IMR-90 (cell line): ENCODE data around the gene HADHA. TPM values are rescaled to one million over a fixed set of nuclear protein-coding genes. Genes with fewer than 3 reads are reported as not detected.

Source experiments
- ATAC-seq: fragments of 200-7000 bp; cut with Tn5 transposase; 2 replicates; pipeline ENCODE4 v1.9.1; 2020; ENCODE audit warnings: low read depth, mild to moderate bottlenecking, moderate library complexity
- Bru-seq: library from RNA; stranded (reverse); fragments of 400-500 nt; gene quantifications from one replicate; lab custom pipeline; 2021; lab: Mats Ljungman, UMichigan
- BruChase-seq, 2 experiments: library from RNA; stranded (reverse); fragments of 400-500 nt; gene quantifications; one replicate each; lab custom pipeline; 2021; lab: Mats Ljungman, UMichigan
- BruUV-seq: library from RNA; stranded (reverse); fragments of 400-500 nt; replicated peaks from 2 replicates; lab custom pipeline; 2021; lab: Mats Ljungman, UMichigan
- CTCF ChIA-PET: fragments of 300-600 bp; formaldehyde crosslinking; extraction: SDS; loops from one replicate; lab custom pipeline; 2021; ENCODE audit warnings: antibody characterized with exemption; lab: Yijun Ruan, JAX
- POLR2A ChIA-PET: fragments of 300-600 bp; sonication (Branson Sonifier 250); formaldehyde crosslinking; loops from one replicate; lab custom pipeline; 2022; ENCODE audit warnings: antibody characterized with exemption; ENCODE audit not compliant: unreplicated experiment; lab: Charles Lee
- DNase-seq: peaks from one replicate; pipeline ENCODE4 v3.0.0; 2013
- H2AFZ ChIP-seq: replicated peaks from 2 replicates; pipeline ENCODE3; 2013; ENCODE audit warnings: low read length, mild to moderate bottlenecking; ENCODE audit not compliant: poor library complexity
- H2AK5ac ChIP-seq: 2 replicates; pipeline ENCODE4 v1.6.1; 2013; ENCODE audit warnings: low read depth, low read length, inconsistent platforms
- H2AK9ac ChIP-seq: replicated peaks from 2 replicates; pipeline ENCODE3; 2013; ENCODE audit warnings: mild to moderate bottlenecking, low read depth, low read length, moderate library complexity; ENCODE audit not compliant: poor library complexity
- H2BK120ac ChIP-seq: 2 replicates; pipeline ENCODE4 v1.6.1; 2013; ENCODE audit warnings: low read depth, low read length, inconsistent platforms
- H2BK15ac ChIP-seq: 3 replicates; pipeline ENCODE4 v1.6.1; 2013; ENCODE audit warnings: low read depth, low read length, inconsistent platforms
- H2BK20ac ChIP-seq: 2 replicates; pipeline ENCODE4 v1.6.1; 2013; ENCODE audit warnings: low read depth, mild to moderate bottlenecking, inconsistent platforms, low read length, moderate library complexity
- H2BK5ac ChIP-seq: 2 replicates; pipeline ENCODE4 v1.6.1; 2013; ENCODE audit warnings: mild to moderate bottlenecking, low read depth, low read length, inconsistent platforms; ENCODE audit not compliant: poor library complexity, severe bottlenecking
- H3K14ac ChIP-seq: replicated peaks from 2 replicates; pipeline ENCODE4 v1.6.1; 2013; ENCODE audit warnings: low read depth, low read length, inconsistent platforms
- H3K18ac ChIP-seq: 2 replicates; pipeline ENCODE4 v1.6.1; 2013; ENCODE audit warnings: low read depth, low read length, control low read depth
- H3K23ac ChIP-seq: 2 replicates; pipeline ENCODE4 v1.6.1; 2013; ENCODE audit warnings: low read depth, low read length, inconsistent platforms
- H3K27ac ChIP-seq: 2 replicates; pipeline ENCODE4 v1.5.1; 2013; ENCODE audit warnings: mild to moderate bottlenecking, control low read depth, low read length; ENCODE audit not compliant: insufficient read depth
- H3K27me3 ChIP-seq: 2 replicates; pipeline ENCODE4 v1.6.1; 2013; ENCODE audit warnings: low read length; ENCODE audit not compliant: control insufficient read depth, insufficient read depth
- H3K36me3 ChIP-seq: 2 replicates; pipeline ENCODE4 v1.6.1; 2013; ENCODE audit warnings: low read length, mixed read lengths; ENCODE audit not compliant: control insufficient read depth, insufficient read depth
- H3K4ac ChIP-seq: 2 replicates; pipeline ENCODE4 v1.6.1; 2013; ENCODE audit warnings: low read depth, low read length, inconsistent platforms
- H3K4me1 ChIP-seq: 2 replicates; pipeline ENCODE4 v1.6.1; 2013; ENCODE audit warnings: low read length, mixed read lengths; ENCODE audit not compliant: control insufficient read depth, insufficient read depth
- H3K4me2 ChIP-seq: 2 replicates; pipeline ENCODE4 v1.6.1; 2013; ENCODE audit warnings: low read depth, mild to moderate bottlenecking, control low read depth, low read length, moderate library complexity
- H3K4me3 ChIP-seq: 2 replicates; pipeline ENCODE4 v1.5.1; 2013; ENCODE audit warnings: low read depth, mild to moderate bottlenecking, control low read depth, low read length, moderate library complexity; ENCODE audit not compliant: insufficient read depth
- H3K56ac ChIP-seq: 2 replicates; pipeline ENCODE4 v1.6.1; 2013; ENCODE audit warnings: low read length, inconsistent platforms; ENCODE audit not compliant: insufficient read depth; ENCODE audit errors: extremely low read depth
- H3K79me1 ChIP-seq, 2 experiments: 2 replicates each; pipeline ENCODE4 v1.6.1; 2013; ENCODE audit warnings: low read length in 2 of 2, inconsistent platforms in 1 of 2, low read depth in 1 of 2
- H3K9ac ChIP-seq: 2 replicates; pipeline ENCODE4 v1.6.1; 2013; ENCODE audit warnings: low read depth, low read length, control low read depth
- H3K9me1 ChIP-seq: 2 replicates; pipeline ENCODE4 v1.6.1; 2013; ENCODE audit warnings: low read length, inconsistent platforms; ENCODE audit not compliant: insufficient read depth
- H3K9me3 ChIP-seq: 2 replicates; pipeline ENCODE4 v1.6.1; 2013; ENCODE audit warnings: low read length; ENCODE audit not compliant: control insufficient read depth, insufficient read depth
- H4K20me1 ChIP-seq: 2 replicates; pipeline ENCODE4 v1.6.1; 2013; ENCODE audit warnings: low read length, inconsistent platforms; ENCODE audit not compliant: insufficient read depth
- H4K5ac ChIP-seq: 2 replicates; pipeline ENCODE4 v1.6.1; 2013; ENCODE audit warnings: mild to moderate bottlenecking, low read depth, low read length, control low read depth
- H4K8ac ChIP-seq, 2 experiments: 2 replicates each; pipeline ENCODE4 v1.6.1; 2013; ENCODE audit warnings: low read depth in 2 of 2, low read length in 2 of 2, control low read depth in 1 of 2, inconsistent platforms in 1 of 2
- H4K91ac ChIP-seq: 2 replicates; pipeline ENCODE4 v1.6.1; 2013; ENCODE audit warnings: low read depth, low read length, inconsistent platforms; ENCODE audit not compliant: insufficient read depth
- MAFK ChIP-seq: IDR thresholded peaks from 2 replicates; pipeline ENCODE4 v1.6.1; 2012; ENCODE audit warnings: low read depth, low read length, improper control_type of control experiment
- MAZ ChIP-seq: IDR thresholded peaks from 2 replicates; pipeline ENCODE4 v1.6.1; 2012; ENCODE audit warnings: low read depth, mild to moderate bottlenecking, low read length, improper control_type of control experiment, moderate library complexity, borderline replicate concordance
- MXI1 ChIP-seq: IDR thresholded peaks from 2 replicates; pipeline ENCODE4 v1.6.1; 2012; ENCODE audit warnings: low read depth, mild to moderate bottlenecking, low read length, moderate library complexity, borderline replicate concordance
- POLR2A ChIP-seq: IDR thresholded peaks from 2 replicates; pipeline ENCODE4 v1.6.1; 2012; ENCODE audit warnings: mild to moderate bottlenecking, low read depth, low read length
- RCOR1 ChIP-seq: IDR thresholded peaks from 2 replicates; pipeline ENCODE4 v1.6.1; 2012; ENCODE audit warnings: mild to moderate bottlenecking, low read length, improper control_type of control experiment; ENCODE audit not compliant: insufficient replicate concordance
- RFX5 ChIP-seq: IDR thresholded peaks from 2 replicates; pipeline ENCODE4 v1.8.0; 2012; ENCODE audit warnings: low read depth, mild to moderate bottlenecking, low read length, moderate library complexity
- SMC3 ChIP-seq: fragments of 150-350 bp; IDR thresholded peaks from 2 replicates; pipeline ENCODE4 v1.6.1; 2016; ENCODE audit warnings: low read depth, mild to moderate bottlenecking, antibody characterized with exemption, low read length, moderate library complexity
- WGBS, 2 experiments: methylation state at CpG; one replicate each; pipeline versions ENCODE4 v1.1.5 to v1.1.7; 2013; ENCODE audit warnings: missing lambda C conversion rate in 2 of 2; ENCODE audit not compliant: insufficient read length in 1 of 2; ENCODE audit errors: extremely low coverage in 2 of 2; 5-methylcytosine and 5-hydroxymethylcytosine counted together
- dilution Hi-C: fragments of 300-500 bp; cut with HindIII; formaldehyde crosslinking; loops from one replicate; pipeline ENCODE4 v1.14.3; 2018; ENCODE audit warnings: low sequenced_read_pairs; ENCODE audit not compliant: unreplicated experiment
- in situ Hi-C: fragments of 300-500 bp; cut with MboI; formaldehyde crosslinking; loops from 3 replicates; pipeline ENCODE4 v1.14.3; 2019; ENCODE audit warnings: low sequenced_read_pairs, inconsistent platforms, mixed read lengths
- intact Hi-C: fragments of 100-400 bp; cut with micrococcal nuclease; formaldehyde crosslinking; loops from 2 replicates; pipeline ENCODE4 v1.10.0; 2022
- long read RNA-seq: library from polyadenylated mRNA; unstranded; transcript quantifications from one replicate; pipeline ENCODE4 v2.0.0, GENCODE V29; 2021; ENCODE audit not compliant: unreplicated experiment
- polyA plus RNA-seq, 3 experiments: library from polyadenylated mRNA; depleted of rRNA; stranded (reverse); fragments of >200 nt; gene quantifications; 2 replicates each; pipeline ENCODE4 v1.2.3, GENCODE V29; 2012; ENCODE audit warnings: low replicate concordance in 1 of 3
- total RNA-seq: library from RNA; depleted of rRNA; stranded (reverse); fragments of >200 nt; gene quantifications from 2 replicates; pipeline ENCODE4 v1.2.3, GENCODE V29; 2012; rRNA removed
- TF ChIP-seq, protein P1 (sequence below): conservative IDR thresholded peaks from 2 replicates; pipeline ENCODE4 v1.5.1; 2012; ENCODE audit warnings: mild to moderate bottlenecking, low read depth, low read length, improper control_type of control experiment

The HADHA gene
- 111 TPM in 2 replicates for total RNA-seq
- 50.4 and 52.7 TPM in 2 replicates for polyA plus RNA-seq (2012; rRNA removed)
- polyA plus RNA-seq (2012; cell fraction: cytosol; rRNA removed) = 19.6 and 40.0 TPM in 2 replicates
- 16.9 and 44.8 TPM in 2 replicates for polyA plus RNA-seq (2012; cell fraction: nucleus; rRNA removed; ENCODE audit: low replicate concordance)
- Bru-seq, nascent RNA = percentile 76 among the genes with signal in this experiment
- percentile 74 among the genes with signal in this experiment for BruChase-seq, experiment 1, labeled RNA remaining after a 6-hour chase
- BruChase-seq, experiment 2, labeled RNA remaining after a 2-hour chase = percentile 65 among the genes with signal in this experiment
- long read RNA-seq, transcript HADHA-201 (20 exons, 3,037 nt) = major isoform, 176 of 211 reads
- long read RNA-seq, partial matches to known transcripts = 22 of 211 reads
- long read RNA-seq, other reads (novel, unspliced or antisense) = 12 of 211 reads

DNA sequence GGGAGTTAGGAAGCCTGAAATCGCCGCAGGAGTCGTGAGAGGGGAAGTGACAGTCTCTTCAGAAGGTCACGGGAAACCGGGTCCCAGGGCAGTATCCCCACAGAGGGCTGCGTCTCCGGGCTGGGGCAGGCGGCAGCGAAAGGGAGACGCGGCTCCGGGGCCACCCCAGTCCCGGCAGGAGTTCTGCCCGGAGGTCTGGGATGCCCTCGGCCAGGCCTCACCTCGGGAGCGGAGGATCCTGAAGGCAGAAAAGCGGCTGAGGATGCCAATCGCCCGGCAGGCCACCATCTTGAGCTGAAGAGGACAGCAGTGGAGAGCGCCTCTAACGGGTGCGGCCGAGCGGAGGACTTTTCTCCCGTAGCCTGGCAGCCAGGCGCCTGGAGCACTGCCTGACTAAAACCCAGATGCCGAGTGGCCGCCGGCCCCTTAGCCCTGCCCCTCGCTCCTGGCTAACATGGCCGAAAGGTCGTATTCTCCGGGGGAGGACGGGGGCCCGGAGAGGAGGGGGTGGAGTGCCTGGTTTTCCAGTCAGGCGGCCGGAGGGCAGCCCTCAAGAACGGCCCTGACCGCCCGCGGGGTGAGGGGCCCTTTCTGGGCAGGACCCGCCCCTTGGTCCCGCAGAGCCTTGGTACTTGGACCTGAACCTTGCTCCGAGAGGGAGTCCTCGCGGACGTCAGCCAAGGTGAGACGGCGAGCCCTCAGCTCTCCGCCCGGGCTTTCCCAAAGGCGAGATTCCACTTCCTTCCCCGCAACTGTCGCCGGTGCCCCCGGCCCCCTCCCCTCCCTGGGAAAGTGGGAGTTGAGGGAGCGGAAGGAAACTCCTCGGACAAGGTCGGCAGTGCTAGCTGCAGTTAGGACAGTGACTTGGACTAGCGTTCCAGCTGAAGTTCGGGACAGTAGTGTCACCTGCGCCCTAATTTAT is at the start of gene HADHA, which contains the start of gene HADHB:
HADHA (minus strand) TSS at position 324 of the 922 bp plus-strand sequence; CDS start at position 288, 36 bp downstream.
HADHB (plus strand) TSS at position 631 of the 922 bp plus-strand sequence. CDS start 9,316 bp downstream, outside the sequence.
- Histone ChIP-seq H2BK120ac (peak within 1 kb of the TSS; percentile 93), H3K4ac (peak within 1 kb of the TSS; percentile 88), H3K56ac (peak within 1 kb of the TSS; percentile 92), H3K18ac (peak within 1 kb of the TSS; percentile 82), H3K27ac (peak within 1 kb of the TSS; percentile 91), H4K5ac (peak within 1 kb of the TSS; percentile 45), H3K36me3 (no peaks in the 10 kb centered on the region; the same call in 1 of the 2 replicates), H3K79me1 (peaks cover 28 to 66% of the 10 kb centered on the region in 2 experiments), H3K14ac (peak within 1 kb of the TSS; percentile 87), H3K9me3 (no peaks in the 10 kb centered on the region), H2BK20ac (no peak within 1 kb of the TSS), H2AK9ac (peak within 1 kb of the TSS; percentile 99), H2AFZ (peak within 1 kb of the TSS; percentile 99), H3K4me3 (peak within 1 kb of the TSS; percentile 91), H4K20me1 (peaks cover 18% of the 10 kb centered on the region; the same call in 1 of the 2 replicates), H2BK15ac (peak within 1 kb of the TSS; percentile 53; the same call in 1 of the 3 replicates), H2BK5ac (peak within 1 kb of the TSS; percentile 99), H3K4me2 (peak within 1 kb of the TSS; percentile 94), H3K9ac (peak within 1 kb of the TSS; percentile 70), H3K4me1 (peaks cover 6% of the 10 kb centered on the region), H2AK5ac (peak within 1 kb of the TSS; percentile 45), H4K8ac (peak within 1 kb of the TSS; percentile 26 to 92; a peak in 3 of 4 replicates), H3K9me1 (peaks cover 7% of the 10 kb centered on the region), H3K27me3 (no peaks in the 10 kb centered on the region), H3K23ac (peak within 1 kb of the TSS; percentile 85), H4K91ac (peak within 1 kb of the TSS; percentile 92)
- TF ChIP-seq SMC3 (no peak), RCOR1 (no peak), MAZ (peak; percentile 39; the same call in 1 of the 2 replicates), POLR2A (peak; percentile 87), MXI1 (peak; percentile 72; the same call in 1 of the 2 replicates), RFX5 (no peak), MAFK (no peak)
- TF ChIP-seq, protein P1, sequence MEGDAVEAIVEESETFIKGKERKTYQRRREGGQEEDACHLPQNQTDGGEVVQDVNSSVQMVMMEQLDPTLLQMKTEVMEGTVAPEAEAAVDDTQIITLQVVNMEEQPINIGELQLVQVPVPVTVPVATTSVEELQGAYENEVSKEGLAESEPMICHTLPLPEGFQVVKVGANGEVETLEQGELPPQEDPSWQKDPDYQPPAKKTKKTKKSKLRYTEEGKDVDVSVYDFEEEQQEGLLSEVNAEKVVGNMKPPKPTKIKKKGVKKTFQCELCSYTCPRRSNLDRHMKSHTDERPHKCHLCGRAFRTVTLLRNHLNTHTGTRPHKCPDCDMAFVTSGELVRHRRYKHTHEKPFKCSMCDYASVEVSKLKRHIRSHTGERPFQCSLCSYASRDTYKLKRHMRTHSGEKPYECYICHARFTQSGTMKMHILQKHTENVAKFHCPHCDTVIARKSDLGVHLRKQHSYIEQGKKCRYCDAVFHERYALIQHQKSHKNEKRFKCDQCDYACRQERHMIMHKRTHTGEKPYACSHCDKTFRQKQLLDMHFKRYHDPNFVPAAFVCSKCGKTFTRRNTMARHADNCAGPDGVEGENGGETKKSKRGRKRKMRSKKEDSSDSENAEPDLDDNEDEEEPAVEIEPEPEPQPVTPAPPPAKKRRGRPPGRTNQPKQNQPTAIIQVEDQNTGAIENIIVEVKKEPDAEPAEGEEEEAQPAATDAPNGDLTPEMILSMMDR = 0 out of 2 replicates have a peak, but pooled peaks have one; percentile 21
- ChIA-PET CTCF (no interaction called here), POLR2A (no interaction called here)
- intact Hi-C loops (loop anchor here (1.0 to 10.0 kb wide), 5 partner anchors 55 to 330 kb away; partner anchors contain the start of genes ADGRF3 and SELENOI), dilution Hi-C loops (no loop called here), in situ Hi-C loops (no loop called here)
- WGBS, 2 experiments = 0% methylated on average over 26 of the region's 63 CpGs; no CpG with 5 or more reads in 1 of the 2 experiments
- BruUV-seq = no TSS peak
- peak; percentile 94 for ATAC-seq
- DNase-seq = peak; percentile 87
